GM13977 (cell line): ENCODE results near the gene DARS2.

Experiments used
- DNase-seq: peaks from one replicate; pipeline ENCODE4 v3.0.0; 2012; ENCODE audit warnings: low spot score
- in situ Hi-C: fragments of 300-500 bp; cut with MboI; formaldehyde crosslinking; loops from one replicate; pipeline ENCODE4 v1.12.0; 2022; ENCODE audit warnings: low sequenced_read_pairs, low pct_unique_long_range_greater_than_20kb, mixed read lengths, inconsistent platforms; ENCODE audit not compliant: unreplicated experiment
- TF ChIP-seq, protein P1 (sequence below): IDR thresholded peaks from 2 replicates; pipeline ENCODE4 v1.5.1; 2012; ENCODE audit warnings: mild to moderate bottlenecking, control low read depth; ENCODE audit not compliant: insufficient read depth; ENCODE audit errors: extremely low read depth, missing control alignments

DARS2 gene

GRCh38 chr1:173903827-173904531 is 79.5 kb downstream of the DARS2 start:
- in situ Hi-C loops = no loop called here
- TF ChIP-seq, protein P1, sequence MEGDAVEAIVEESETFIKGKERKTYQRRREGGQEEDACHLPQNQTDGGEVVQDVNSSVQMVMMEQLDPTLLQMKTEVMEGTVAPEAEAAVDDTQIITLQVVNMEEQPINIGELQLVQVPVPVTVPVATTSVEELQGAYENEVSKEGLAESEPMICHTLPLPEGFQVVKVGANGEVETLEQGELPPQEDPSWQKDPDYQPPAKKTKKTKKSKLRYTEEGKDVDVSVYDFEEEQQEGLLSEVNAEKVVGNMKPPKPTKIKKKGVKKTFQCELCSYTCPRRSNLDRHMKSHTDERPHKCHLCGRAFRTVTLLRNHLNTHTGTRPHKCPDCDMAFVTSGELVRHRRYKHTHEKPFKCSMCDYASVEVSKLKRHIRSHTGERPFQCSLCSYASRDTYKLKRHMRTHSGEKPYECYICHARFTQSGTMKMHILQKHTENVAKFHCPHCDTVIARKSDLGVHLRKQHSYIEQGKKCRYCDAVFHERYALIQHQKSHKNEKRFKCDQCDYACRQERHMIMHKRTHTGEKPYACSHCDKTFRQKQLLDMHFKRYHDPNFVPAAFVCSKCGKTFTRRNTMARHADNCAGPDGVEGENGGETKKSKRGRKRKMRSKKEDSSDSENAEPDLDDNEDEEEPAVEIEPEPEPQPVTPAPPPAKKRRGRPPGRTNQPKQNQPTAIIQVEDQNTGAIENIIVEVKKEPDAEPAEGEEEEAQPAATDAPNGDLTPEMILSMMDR = no peak
- no peak for DNase-seq
